Pancreas (tissue), 10 donors: ENCODE data around the gene ZNF420. TPM values are rescaled to one million over a fixed set of nuclear protein-coding genes. Genes with fewer than 3 reads are reported as not detected.

Experiments
- ATAC-seq, 4 donors: fragments of 200-7000 bp; cut with Tn5 transposase; one replicate each; pipeline versions ENCODE4 v1.8.0 to v1.9.1; 2020; ENCODE audit warnings: mild to moderate bottlenecking in 4 of 4, moderate library complexity in 4 of 4
- DNase-seq, 6 donors: peaks; one replicate each; pipeline ENCODE4 v3.0.0-alpha.2; 2020
- FAIRE-seq: peaks from 2 replicates; lab custom pipeline; 2012; peaks lifted over from hg19 to GRCh38; lab: Jason Lieb, UNC
- H3K27ac ChIP-seq, 4 donors: fragments of 200-600 bp; sonication (generic); 1 replicate in 3 of 4; 2 replicates in 1 of 4; pipeline versions ENCODE4 v1.5.0 to v1.8.0; 2020
- H3K27me3 ChIP-seq, 4 donors: fragments of 200-600 bp; one replicate each; pipeline ENCODE4 v1.8.0; 2021
- H3K36me3 ChIP-seq, 3 donors: fragments of 200-600 bp; sonication (generic) in 1 of 3; one replicate each; pipeline versions ENCODE4 v1.5.0 to v1.8.0; 2020 to 2021
- H3K4me1 ChIP-seq, 3 donors: fragments of 200-600 bp; one replicate each; pipeline ENCODE4 v1.8.0; 2021
- H3K4me3 ChIP-seq, 4 donors: fragments of 200-600 bp; sonication (generic) in 2 of 4; one replicate each; pipeline versions ENCODE4 v1.5.0 to v1.8.0; 2020 to 2021
- H3K9me3 ChIP-seq, 4 donors: fragments of 200-600 bp; one replicate each; pipeline ENCODE4 v1.8.0; 2021
- WGBS, 2 donors: extraction: QIAGEN DNeasy Blood & Tissue Kit; methylation state at CpG; one replicate each; pipeline ENCODE4 v1.1.7; 2013; 5-methylcytosine and 5-hydroxymethylcytosine counted together
- intact Hi-C, 3 donors: fragments of 100-400 bp; cut with DNase I; formaldehyde crosslinking; loops; one replicate each; pipeline versions ENCODE4 v1.11.1 to v1.14.2; 2022
- polyA plus RNA-seq, 2 donors: library from polyadenylated mRNA; stranded (reverse); fragments of 200-250 nt; gene quantifications; one replicate each; pipeline ENCODE4 v1.2.3, GENCODE V29; 2013
- total RNA-seq, 6 donors: library from RNA; stranded (reverse); fragmentation: NEBNext Ultra II Directional in 4 of 6; extraction: Animal tissue kit (Norgen Biotek cat#: 25700) in 4 of 6; gene quantifications; one replicate each; pipeline versions ENCODE4 v1.2.1 to v1.2.4, GENCODE V29; 2021 to 2023
- TF ChIP-seq, protein P1 (sequence below), 4 donors: fragments of 200-600 bp; sonication (generic) in 3 of 4; IDR thresholded peaks; one replicate each; pipeline versions ENCODE4 v1.5.0 to v1.8.0; 2021; ENCODE audit warnings: antibody characterized with exemption in 4 of 4
- donor health status: healthy with polysubstance abuse.
- donor health status: DM: no; HTN: no; CAD: no; lungs with moderate emphysema.
- donor health status: DM: no; HTN: no; CAD: no.
- donor health status: control.
- donor health status: control.
- donor health status: Bipolar disorder and iron deficiency.
- donor health status: DM: yes; HTN: yes; CAD: no.
- donor health status: DM: no; HTN: no; CAD: no.
- donor health status: DM: no; HTN: no; CAD: no.
- donor health status: DM: yes; HTN: yes; CAD: no.

The ZNF420 gene
- total and polyA plus RNA-seq, 8 donors, result 2.1 to 6.9 (median 4.3) TPM

GRCh38 chr19:37172368-37173366, 94.4 kb downstream of the ZNF420 start, which contains the start of gene ZNF585A:
TSS of gene ZNF585A (minus strand) at chr19:37172695. CDS start at chr19:37169910, 2,785 bp downstream.
- TF ChIP-seq, protein P1, sequence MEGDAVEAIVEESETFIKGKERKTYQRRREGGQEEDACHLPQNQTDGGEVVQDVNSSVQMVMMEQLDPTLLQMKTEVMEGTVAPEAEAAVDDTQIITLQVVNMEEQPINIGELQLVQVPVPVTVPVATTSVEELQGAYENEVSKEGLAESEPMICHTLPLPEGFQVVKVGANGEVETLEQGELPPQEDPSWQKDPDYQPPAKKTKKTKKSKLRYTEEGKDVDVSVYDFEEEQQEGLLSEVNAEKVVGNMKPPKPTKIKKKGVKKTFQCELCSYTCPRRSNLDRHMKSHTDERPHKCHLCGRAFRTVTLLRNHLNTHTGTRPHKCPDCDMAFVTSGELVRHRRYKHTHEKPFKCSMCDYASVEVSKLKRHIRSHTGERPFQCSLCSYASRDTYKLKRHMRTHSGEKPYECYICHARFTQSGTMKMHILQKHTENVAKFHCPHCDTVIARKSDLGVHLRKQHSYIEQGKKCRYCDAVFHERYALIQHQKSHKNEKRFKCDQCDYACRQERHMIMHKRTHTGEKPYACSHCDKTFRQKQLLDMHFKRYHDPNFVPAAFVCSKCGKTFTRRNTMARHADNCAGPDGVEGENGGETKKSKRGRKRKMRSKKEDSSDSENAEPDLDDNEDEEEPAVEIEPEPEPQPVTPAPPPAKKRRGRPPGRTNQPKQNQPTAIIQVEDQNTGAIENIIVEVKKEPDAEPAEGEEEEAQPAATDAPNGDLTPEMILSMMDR (IDR thresholded peaks at IDR 0.05), result peak in 1 of 4 donors; percentile 8
- intact Hi-C loops, result no loop called here
- Histone ChIP-seq H3K36me3 (no peaks in the 10 kb centered on the region), H3K9me3 (no peaks in the 10 kb centered on the region), H3K27ac (peak within 1 kb of the TSS in 2 of 4 donors; percentile 43 to 57), H3K4me1 (no peaks in the 10 kb centered on the region), H3K27me3 (no peaks in the 10 kb centered on the region), H3K4me3 (peak within 1 kb of the TSS; percentile 43 to 60 (median 48))
- DNase-seq, result peak; percentile 84 to 96 (median 92)
- 3 to 4% methylated on average over 30 of the region's 30 CpGs for WGBS, 2 donors
- ATAC-seq, result peak; percentile 100
- FAIRE-seq, result peak; percentile 98

Other genes with a start within 250 kb of the ZNF420 start
- 1 to 10 TPM; 2.3 to 5.1 (median 3.2) TPM for gene ZNF790, start 240.0 kb upstream of the ZNF420 start, total RNA-seq
- gene ZNF790, start 240.0 kb upstream of the ZNF420 start, polyA plus RNA-seq, result 1 to 10 TPM; 2.0 to 2.6 TPM
- gene ZNF345, start 227.6 kb upstream of the ZNF420 start, total RNA-seq, result 1 to 10 TPM; 1.4 to 3.8 (median 2.0) TPM
- gene ZNF345, start 227.6 kb upstream of the ZNF420 start, polyA plus RNA-seq, result 1 to 10 TPM; 2.2 to 2.7 TPM
- 1 to 10 TPM in 4 of 6 donors, under 1 TPM in 2; 0.65 to 1.8 (median 1.2) TPM for gene ZNF829, start 162.1 kb upstream of the ZNF420 start, total RNA-seq
- under 1 TPM; 0.53 to 0.89 TPM for gene ZNF829, start 162.1 kb upstream of the ZNF420 start, polyA plus RNA-seq
- gene ZNF568, start 162.1 kb upstream of the ZNF420 start, total RNA-seq, result 1 to 10 TPM; 3.1 to 7.3 (median 5.0) TPM
- 1 to 10 TPM; 3.6 to 4.6 TPM for gene ZNF568, start 162.1 kb upstream of the ZNF420 start, polyA plus RNA-seq
- 1 to 10 TPM; 1.9 to 5.3 (median 3.7) TPM for gene ZNF585A, start 94.3 kb downstream of the ZNF420 start, total RNA-seq
- gene ZNF585A, start 94.3 kb downstream of the ZNF420 start, polyA plus RNA-seq, result 10 to 100 TPM in 1 of 2 donors, 1 to 10 TPM in 1; 9.0 to 13.0 TPM
- 10 to 100 TPM in 1 of 6 donors, 1 to 10 TPM in 5; 3.9 to 11.2 (median 5.5) TPM for gene ZNF585B, start 132.1 kb downstream of the ZNF420 start, total RNA-seq
- gene ZNF585B, start 132.1 kb downstream of the ZNF420 start, polyA plus RNA-seq, result 1 to 10 TPM; 4.0 to 6.7 TPM
- gene ZNF383, start 139.8 kb downstream of the ZNF420 start, total RNA-seq, result 1 to 10 TPM; 3.5 to 5.7 (median 4.1) TPM
- 1 to 10 TPM; 2.7 to 4.5 TPM for gene ZNF383, start 139.8 kb downstream of the ZNF420 start, polyA plus RNA-seq